OCI-LY1 (cell line): ENCODE data around the gene ZIC4.

ENCODE experiments used
- H2AFZ ChIP-seq: fragments of 200-600 bp; sonication (generic), shearing (Covaris generic); 2 replicates; pipeline ENCODE4 v1.6.0; 2014; ENCODE audit warnings: antibody characterized with exemption, mild to moderate bottlenecking, low read length
- H3F3A ChIP-seq: fragments of 200-600 bp; sonication (generic), shearing (Covaris generic); 2 replicates; pipeline ENCODE4 v1.6.0; 2014; ENCODE audit warnings: mild to moderate bottlenecking, antibody characterized with exemption, low read length, moderate library complexity; ENCODE audit not compliant: insufficient read depth
- H3K27ac ChIP-seq: fragments of 200-600 bp; sonication (generic); 2 replicates; pipeline ENCODE4 v1.5.1; 2014; ENCODE audit warnings: low read length, mixed run types, mild to moderate bottlenecking, low read depth; ENCODE audit not compliant: poor library complexity, severe bottlenecking
- H3K27me3 ChIP-seq: fragments of 200-600 bp; sonication (generic); 2 replicates; pipeline ENCODE4 v1.6.0; 2014; ENCODE audit warnings: antibody characterized with exemption, mild to moderate bottlenecking, low read length, moderate library complexity; ENCODE audit not compliant: insufficient read depth
- H3K36me3 ChIP-seq: fragments of 200-600 bp; sonication (generic); 2 replicates; pipeline ENCODE4 v1.6.1; 2014; ENCODE audit warnings: mild to moderate bottlenecking, antibody characterized with exemption, low read length, moderate library complexity, mixed read lengths; ENCODE audit not compliant: insufficient read depth
- H3K4me1 ChIP-seq: fragments of 200-600 bp; sonication (generic); 2 replicates; pipeline ENCODE4 v1.5.1; 2014; ENCODE audit warnings: mild to moderate bottlenecking, low read length, moderate library complexity; ENCODE audit not compliant: insufficient read depth, severe bottlenecking
- H3K4me2 ChIP-seq: fragments of 200-600 bp; sonication (generic), shearing (Covaris generic); 2 replicates; pipeline ENCODE4 v1.6.1; 2014; ENCODE audit warnings: low read length
- H3K4me3 ChIP-seq: fragments of 200-600 bp; sonication (generic); 2 replicates; pipeline ENCODE4 v1.5.1; 2014; ENCODE audit warnings: low read length, low read depth, mild to moderate bottlenecking, mixed read lengths; ENCODE audit not compliant: poor library complexity, severe bottlenecking
- H3K79me2 ChIP-seq: fragments of 200-600 bp; shearing (Covaris generic); 2 replicates; pipeline ENCODE4 v1.6.1; 2016; ENCODE audit warnings: mixed run types, low read length, mixed read lengths; ENCODE audit not compliant: insufficient read depth
- H3K9ac ChIP-seq: fragments of 200-600 bp; sonication (generic), shearing (Covaris generic); 2 replicates; pipeline ENCODE4 v1.6.1; 2014; ENCODE audit warnings: mild to moderate bottlenecking, low read length, mixed read lengths
- H3K9me2 ChIP-seq: fragments of 200-600 bp; sonication (generic), shearing (Covaris generic); 2 replicates; pipeline ENCODE4 v1.6.1; 2014; ENCODE audit warnings: low read depth, mild to moderate bottlenecking, low read length, mixed read lengths
- H3K9me3 ChIP-seq: fragments of 200-600 bp; shearing (Covaris generic); 2 replicates; pipeline ENCODE4 v1.6.1; 2014; ENCODE audit warnings: low read length, mixed read lengths
- H4K20me1 ChIP-seq: fragments of 200-600 bp; sonication (generic), shearing (Covaris generic); 2 replicates; pipeline ENCODE4 v1.6.0; 2016; ENCODE audit warnings: mild to moderate bottlenecking, low read length; ENCODE audit not compliant: insufficient read depth
- CTCF ChIP-seq: fragments of 200-600 bp; sonication (generic), shearing (Covaris generic); IDR thresholded peaks from 2 replicates; pipeline ENCODE4 v1.5.1; 2017; ENCODE audit warnings: mild to moderate bottlenecking, antibody characterized with exemption, low read length, moderate library complexity, mixed read lengths
- EZH2 ChIP-seq: fragments of 200-600 bp; sonication (generic), shearing (Covaris generic); IDR thresholded peaks from 2 replicates; pipeline ENCODE4 v1.8.0; 2017; ENCODE audit warnings: borderline replicate concordance, mixed run types, mild to moderate bottlenecking, antibody characterized with exemption, low read length, moderate library complexity, mixed read lengths

The ZIC4 gene

GRCh38 chr3:147373301-147373700, 33.0 kb downstream of the ZIC4 start:
- TF ChIP-seq CTCF: no peak
- no peak for TF ChIP-seq EZH2

GRCh38 chr3:147372525-147373027, 33.8 kb downstream of the ZIC4 start:
- Histone ChIP-seq H4K20me1 (no peaks in the 10 kb centered on the region), H3K27me3 (no peaks in the 10 kb centered on the region), H3K4me2 (no peak overlapping the region), H3K4me1 (no peaks in the 10 kb centered on the region), H3F3A (no peaks in the 10 kb centered on the region), H3K4me3 (no peak overlapping the region), H3K9ac (no peak overlapping the region), H3K36me3 (no peaks in the 10 kb centered on the region), H3K79me2 (no peaks in the 10 kb centered on the region), H2AFZ (no peak overlapping the region), H3K9me2 (no peaks in the 10 kb centered on the region), H3K9me3 (no peaks in the 10 kb centered on the region), H3K27ac (no peak overlapping the region)
- TF ChIP-seq EZH2: no peak
- TF ChIP-seq CTCF: no peak

More at GRCh38 chr3:147373301-147373700, 33.0 kb downstream of the ZIC4 start:
- no peaks in the 10 kb centered on the region for H3K4me1 ChIP-seq
- no peak overlapping the region for H3K4me3 ChIP-seq
- no peaks in the 10 kb centered on the region for H3K79me2 ChIP-seq
- no peaks in the 10 kb centered on the region for H3K27me3 ChIP-seq
- no peak overlapping the region for H3K9ac ChIP-seq
- no peak overlapping the region for H2AFZ ChIP-seq
- H3K36me3 ChIP-seq: no peaks in the 10 kb centered on the region
- H4K20me1 ChIP-seq: no peaks in the 10 kb centered on the region
- no peak overlapping the region for H3K27ac ChIP-seq
- H3K9me2 ChIP-seq: no peaks in the 10 kb centered on the region
- no peak overlapping the region for H3K4me2 ChIP-seq
- no peaks in the 10 kb centered on the region for H3K9me3 ChIP-seq
- no peaks in the 10 kb centered on the region for H3F3A ChIP-seq

- Histone ChIP-seq H3K4me1 (no peaks in the 10 kb centered on the region), H3K79me2 (no peaks in the 10 kb centered on the region), H3K4me2 (no peak overlapping the region), H3K27me3 (no peaks in the 10 kb centered on the region), H3K27ac (no peak overlapping the region), H3K9ac (no peak overlapping the region), H3F3A (no peaks in the 10 kb centered on the region), H2AFZ (no peak overlapping the region), H3K9me3 (no peaks in the 10 kb centered on the region), H3K36me3 (no peaks in the 10 kb centered on the region), H3K4me3 (no peak overlapping the region), H3K9me2 (no peaks in the 10 kb centered on the region), H4K20me1 (no peaks in the 10 kb centered on the region)
- no peak for TF ChIP-seq CTCF
- TF ChIP-seq EZH2: no peak
These were observed 34.5 kb downstream of the ZIC4 start for GRCh38 chr3:147371771-147372340.
